H1 (cell line): ENCODE measurements around the gene SLC17A3. TPM values are rescaled to one million over a fixed set of nuclear protein-coding genes. Genes with fewer than 3 reads are reported as not detected.

Experiments used
- CTCF ChIA-PET: fragments of 300-600 bp; sonication (Branson Sonifier 250); formaldehyde crosslinking; loops from one replicate; lab custom pipeline; 2021; ENCODE audit not compliant: partially characterized antibody; lab: Charles Lee
- POLR2A ChIA-PET: fragments of 300-600 bp; sonication (Branson Sonifier 250); formaldehyde crosslinking; loops from one replicate; lab custom pipeline; 2021; ENCODE audit warnings: inconsistent platforms; ENCODE audit not compliant: partially characterized antibody; lab: Charles Lee
- DNase-seq, 2 experiments: peaks; one replicate each; pipeline versions ENCODE4 v3.0.0 to v3.0.0-alpha.2; 2010 to 2022; ENCODE audit warnings: low spot score in 2 of 2, low read depth in 1 of 2, mixed read lengths in 1 of 2
- FAIRE-seq: peaks from 2 replicates; lab custom pipeline; 2011; peaks lifted over from hg19 to GRCh38; lab: Jason Lieb, UNC
- H2AFZ ChIP-seq: 2 replicates; pipeline ENCODE4 v1.8.1; 2012; ENCODE audit warnings: low read length, inconsistent platforms
- H2AK5ac ChIP-seq: 2 replicates; pipeline ENCODE4 v1.6.1; 2013; ENCODE audit warnings: low read depth, low read length
- H2BK120ac ChIP-seq: replicated peaks from 2 replicates; pipeline ENCODE3; 2013; ENCODE audit warnings: low read depth, low read length, inconsistent platforms
- H2BK12ac ChIP-seq: 2 replicates; pipeline ENCODE4 v1.6.1; 2013; ENCODE audit warnings: low read depth, low read length
- H2BK15ac ChIP-seq: 2 replicates; pipeline ENCODE4 v1.6.1; 2013; ENCODE audit warnings: low read length
- H2BK20ac ChIP-seq: 2 replicates; pipeline ENCODE4 v1.6.1; 2013; ENCODE audit warnings: low read length
- H2BK5ac ChIP-seq: 2 replicates; pipeline ENCODE4 v1.6.1; 2013; ENCODE audit warnings: low read depth, low read length
- H3K14ac ChIP-seq: 2 replicates; pipeline ENCODE4 v1.6.1; 2013; ENCODE audit warnings: inconsistent platforms; ENCODE audit not compliant: insufficient read length
- H3K18ac ChIP-seq: 2 replicates; pipeline ENCODE4 v1.6.1; 2013; ENCODE audit warnings: low read length; ENCODE audit errors: extremely low read depth
- H3K23ac ChIP-seq: 2 replicates; pipeline ENCODE4 v1.6.1; 2013; ENCODE audit warnings: inconsistent platforms; ENCODE audit not compliant: insufficient read length
- H3K23me2 ChIP-seq: 2 replicates; pipeline ENCODE4 v1.6.1; 2013; ENCODE audit warnings: low read depth, low read length
- H3K27ac ChIP-seq: 2 replicates; pipeline ENCODE4 v1.6.1; 2011; ENCODE audit warnings: low read depth, low read length, inconsistent platforms
- H3K27me3 ChIP-seq, 4 experiments: replicated peaks in 1 of 4; 1 replicate in 1 of 4; 2 replicates in 3 of 4; pipeline versions ENCODE4 v1.6.1 to v1.8.1; 2011 to 2013; ENCODE audit warnings: low read length in 3 of 4, mild to moderate bottlenecking in 3 of 4, inconsistent platforms in 2 of 4, mixed read lengths in 2 of 4, moderate library complexity in 1 of 4; ENCODE audit not compliant: control insufficient read depth in 3 of 4, insufficient read depth in 3 of 4; ENCODE audit errors: extremely low read depth in 1 of 4
- H3K36me3 ChIP-seq, 4 experiments: 2 replicates each; pipeline versions ENCODE4 v1.6.1 to v1.8.1; 2011 to 2013; ENCODE audit warnings: mild to moderate bottlenecking in 4 of 4, low read length in 3 of 4, moderate library complexity in 2 of 4, control low read depth in 1 of 4, inconsistent platforms in 1 of 4; ENCODE audit not compliant: insufficient read depth in 4 of 4, control insufficient read depth in 2 of 4
- H3K4ac ChIP-seq: replicated peaks from 2 replicates; pipeline ENCODE3; 2013; ENCODE audit warnings: low read length, low read depth, mixed read lengths, inconsistent platforms; ENCODE audit not compliant: insufficient read length
- H3K4me1 ChIP-seq, 4 experiments: replicated peaks in 1 of 4; 1 replicate in 1 of 4; 2 replicates in 3 of 4; pipeline versions ENCODE4 v1.6.1 to v1.8.1; 2011 to 2013; ENCODE audit warnings: low read length in 3 of 4, inconsistent platforms in 2 of 4, mixed read lengths in 1 of 4; ENCODE audit not compliant: insufficient read depth in 4 of 4, control insufficient read depth in 3 of 4
- H3K4me2 ChIP-seq, 2 experiments: 2 replicates each; pipeline versions ENCODE4 v1.6.1 to v1.8.1; 2011 to 2013; ENCODE audit warnings: low read depth in 2 of 2, low read length in 2 of 2, control low read depth in 1 of 2, inconsistent platforms in 1 of 2, mild to moderate bottlenecking in 1 of 2; ENCODE audit not compliant: insufficient read depth in 1 of 2
- H3K4me3 ChIP-seq, 4 experiments: fragments of 200-600, 300-600 bp in 1 of 4; sonication (generic), shearing (Covaris generic), sonication (Bioruptor Twin) in 1 of 4; 2 replicates each; pipeline versions ENCODE4 v1.5.1 to v1.8.1; 2011 to 2016; ENCODE audit warnings: low read length in 4 of 4, low read depth in 3 of 4, control low read depth in 2 of 4, inconsistent platforms in 2 of 4, mild to moderate bottlenecking in 2 of 4, mixed read lengths in 1 of 4, moderate library complexity in 1 of 4; ENCODE audit not compliant: insufficient read depth in 2 of 4; ENCODE audit errors: extremely low read depth in 1 of 4
- H3K56ac ChIP-seq: replicated peaks from 2 replicates; pipeline ENCODE3; 2013; ENCODE audit warnings: low read depth, mild to moderate bottlenecking, mixed read lengths, low read length, inconsistent platforms; ENCODE audit not compliant: insufficient read length
- H3K79me1 ChIP-seq: 2 replicates; pipeline ENCODE4 v1.6.1; 2013; ENCODE audit warnings: low read depth, low read length, control low read depth
- H3K79me2 ChIP-seq, 2 experiments: 2 replicates each; pipeline versions ENCODE4 v1.6.1 to v1.8.1; 2012 to 2013; ENCODE audit warnings: low read length in 2 of 2, mild to moderate bottlenecking in 2 of 2, inconsistent platforms in 1 of 2; ENCODE audit not compliant: insufficient read depth in 2 of 2, control insufficient read depth in 1 of 2
- H3K9ac ChIP-seq, 4 experiments: replicated peaks in 1 of 4; 1 replicate in 1 of 4; 2 replicates in 3 of 4; pipeline versions ENCODE4 v1.6.1 to v1.8.1; 2011 to 2013; ENCODE audit warnings: low read depth in 3 of 4, low read length in 3 of 4, control low read depth in 2 of 4, mild to moderate bottlenecking in 2 of 4, moderate library complexity in 2 of 4, inconsistent platforms in 1 of 4; ENCODE audit errors: extremely low read depth in 1 of 4
- H3K9me3 ChIP-seq, 2 experiments: 2 replicates each; pipeline versions ENCODE4 v1.6.1 to v1.8.1; 2012 to 2013; ENCODE audit warnings: mild to moderate bottlenecking in 2 of 2, moderate library complexity in 2 of 2, control low read depth in 1 of 2, inconsistent platforms in 1 of 2, low read depth in 1 of 2, low read length in 1 of 2, mixed read lengths in 1 of 2; ENCODE audit not compliant: insufficient read depth in 2 of 2
- H4K20me1 ChIP-seq, 2 experiments: replicated peaks in 1 of 2; 2 replicates each; pipeline versions ENCODE3 to v1.8.1; 2011 to 2013; ENCODE audit warnings: inconsistent platforms in 2 of 2, low read length in 2 of 2, mild to moderate bottlenecking in 1 of 2; ENCODE audit not compliant: insufficient read depth in 2 of 2, control insufficient read depth in 1 of 2
- H4K5ac ChIP-seq: 2 replicates; pipeline ENCODE4 v1.6.1; 2013; ENCODE audit warnings: low read length, low read depth, mixed read lengths, inconsistent platforms; ENCODE audit not compliant: insufficient read length
- H4K8ac ChIP-seq: 2 replicates; pipeline ENCODE4 v1.8.0; 2013; ENCODE audit warnings: mild to moderate bottlenecking, moderate library complexity, low read length, inconsistent platforms; ENCODE audit not compliant: insufficient read depth; ENCODE audit errors: extremely low read depth
- H4K91ac ChIP-seq: replicated peaks from 2 replicates; pipeline ENCODE3; 2013; ENCODE audit warnings: low read length, mixed read lengths, inconsistent platforms; ENCODE audit not compliant: insufficient read length
- CHD1 ChIP-seq: IDR thresholded peaks from 2 replicates; pipeline ENCODE4 v1.6.1; 2012; ENCODE audit warnings: low read depth, low read length, improper control_type of control experiment
- CTCF ChIP-seq, 3 experiments: IDR thresholded peaks; 1 replicate in 2 of 3; 2 replicates in 1 of 3; pipeline versions ENCODE4 v1.5.1 to v1.6.1; 2011; ENCODE audit warnings: low read length in 3 of 3, mild to moderate bottlenecking in 3 of 3, inconsistent platforms in 2 of 3, low read depth in 1 of 3, moderate library complexity in 1 of 3; ENCODE audit not compliant: insufficient read depth in 1 of 3; ENCODE audit errors: control extremely low read depth in 1 of 3
- EP300 ChIP-seq, 2 experiments: IDR thresholded peaks; 1 replicate in 1 of 2; 2 replicates in 1 of 2; pipeline ENCODE4 v1.6.1; 2011 to 2012; ENCODE audit warnings: low read depth in 2 of 2, low read length in 2 of 2, mild to moderate bottlenecking in 2 of 2, borderline replicate concordance in 1 of 2, inconsistent platforms in 1 of 2, moderate library complexity in 1 of 2
- KDM5A ChIP-seq: fragments of 200-600 bp; IDR thresholded peaks from 2 replicates; pipeline ENCODE4 v1.7.1; 2012; ENCODE audit warnings: mild to moderate bottlenecking, low read length, inconsistent platforms, mixed read lengths
- RBBP5 ChIP-seq: IDR thresholded peaks from 2 replicates; pipeline ENCODE4 v1.7.1; 2012; ENCODE audit warnings: low read depth, mild to moderate bottlenecking, inconsistent platforms, low read length, moderate library complexity, borderline replicate concordance
- SIRT6 ChIP-seq: IDR thresholded peaks from one replicate; pipeline ENCODE4 v1.7.1; 2012; ENCODE audit warnings: low read length, inconsistent platforms
- TAF7 ChIP-seq: optimal IDR thresholded peaks from 2 replicates; pipeline ENCODE3; 2011; ENCODE audit warnings: low read depth, mild to moderate bottlenecking, inconsistent platforms, low read length, moderate library complexity, borderline replicate concordance
- ZNF274 ChIP-seq: IDR thresholded peaks from 2 replicates; pipeline ENCODE4 v1.7.0; 2012; ENCODE audit warnings: low read length, borderline replicate concordance; ENCODE audit errors: extremely low read depth
- WGBS, 2 experiments: shearing (Covaris generic) in 1 of 2; methylation state at CpG; one replicate each; pipeline versions ENCODE4 v1.1.6 to v1.1.7; 2013 to 2015; ENCODE audit warnings: low lambda C conversion rate in 2 of 2, mixed read lengths in 2 of 2, inconsistent platforms in 1 of 2, low coverage in 1 of 2, missing lambda C conversion rate in 1 of 2; ENCODE audit not compliant: insufficient replicate concordance in 2 of 2, insufficient coverage in 1 of 2, insufficient read length in 1 of 2; ENCODE audit errors: extremely low coverage in 1 of 2, missing lambda C conversion rate in 1 of 2; 5-methylcytosine and 5-hydroxymethylcytosine counted together
- polyA plus RNA-seq, 7 experiments: library from polyadenylated mRNA; depleted of rRNA in 3 of 7; stranded (reverse) in 5 of 7; unstranded in 2 of 7; fragments of >200 nt in 5 of 7; fragments of 200-250 nt in 2 of 7; gene quantifications; 1 replicate in 5 of 7; 2 replicates in 1 of 7; 4 replicates in 1 of 7; pipeline versions ENCODE4 v1.2.1 to v1.2.3, GENCODE V29; 2011 to 2013; ENCODE audit warnings: missing spikeins in 2 of 7, mixed read lengths in 2 of 7
- total RNA-seq: library from RNA; stranded (reverse); fragmentation: NEBNext Ultra II Directional; extraction: Animal tissue kit (Norgen Biotek cat#: 25700); gene quantifications from 2 replicates; pipeline ENCODE4 v1.2.1, GENCODE V29; 2021

SLC17A3 gene
- total and polyA plus RNA-seq, 2 of the 8 experiments (the other 6 are each of a cell fraction or from before 2014, with no cell fraction given): not detected

- Histone ChIP-seq H3K9ac (no peak overlapping the region), H3K4me3 (no peak overlapping the region), H3K4me1 (no peaks in the 10 kb centered on the region), H2BK120ac (no peak overlapping the region), H3K23me2 (no peaks in the 10 kb centered on the region), H3K4ac (no peak overlapping the region), H3K36me3 (no peaks in the 10 kb centered on the region), H3K27me3 (no peaks in the 10 kb centered on the region), H3K9me3 (no peaks in the 10 kb centered on the region), H2AFZ (no peak overlapping the region), H4K5ac (no peak overlapping the region), H2AK5ac (no peak overlapping the region), H2BK5ac (no peak overlapping the region), H3K4me2 (no peak overlapping the region), H2BK20ac (no peak overlapping the region), H3K23ac (no peak overlapping the region), H3K14ac (no peak overlapping the region), H3K79me1 (no peaks in the 10 kb centered on the region), H2BK15ac (no peak overlapping the region), H4K8ac (no peak overlapping the region), H3K27ac (no peak overlapping the region), H2BK12ac (no peak overlapping the region), H4K20me1 (no peaks in the 10 kb centered on the region), H3K56ac (no peak overlapping the region), H3K79me2 (no peaks in the 10 kb centered on the region), H4K91ac (no peak overlapping the region), H3K18ac (no peak overlapping the region)
- ChIA-PET CTCF (interaction anchor here (0.6 to 2.4 kb wide), 10 partner anchors 14 to 171 kb away, joined by 3 to 19 read pairs (median 3); partner anchors contain the start of gene SLC17A3), POLR2A (no interaction called here)
- DNase-seq (no peak), FAIRE-seq (peak; percentile 83)
- WGBS, 2 experiments: 76% methylated on average over 5 of the region's 5 CpGs; no CpG with 5 or more reads in 1 of the 2 experiments
- TF ChIP-seq TAF7 (no peak), EP300 (IDR thresholded peaks at IDR 0.05; ENCODE audit: borderline replicate concordance in 1 of 2, low read depth in 2 of 2, low read length in 2 of 2) (no peak), CHD1 (no peak), KDM5A (no peak), CTCF (IDR thresholded peaks at IDR 0.05; ENCODE audit: control extremely low read depth in 1 of 3, insufficient read depth in 1 of 3, low read depth in 1 of 3, low read length in 3 of 3) (peak in 2 of 3 experiments; percentile 60 to 64; a peak in 3 of 4 replicates), ZNF274 (no peak), RBBP5 (no peak), SIRT6 (no peak)
Measured at GRCh38 chr6:25889877-25890853, 16.1 kb upstream of the SLC17A3 start.
